ENCODE data around the gene CYP4F11. TPM values are rescaled to one million over a fixed set of nuclear protein-coding genes. Genes with fewer than 3 reads are reported as not detected.
"Not testable (repeated sequence)": the region's sequence is repeated elsewhere in the genome, so short reads cannot be mapped to it uniquely, and the experiment has no call there.

The CYP4F11 gene
- total RNA-seq, 1 experiment from 2014 or later, result not detected

GRCh38 chr19:15935167-15935702, 906 bp upstream of the CYP4F11 start:
- Mint-ChIP-seq H3K9me3 (peaks cover 65 to 71% of the 10 kb centered on the region in 2 experiments), H3K4me3 (no peak overlapping the region), H3K4me1 (no peaks in the 10 kb centered on the region), H3K27me3 (ENCODE audit: low read depth) (no peaks in the 10 kb centered on the region), H3K36me3 (ENCODE audit: insufficient read depth in 1 of 3, low read depth in 3 of 3) (peaks cover 5 to 9% (median 7%) of the 10 kb centered on the region in 3 experiments; a peak in 6 of 7 replicates), H3K27ac (no peak overlapping the region)
- no peak for DNase-seq
- Histone ChIP-seq H4K20me1 (ENCODE audit: control insufficient read depth, insufficient read depth, insufficient read length) (no peaks in the 10 kb centered on the region), H3K9me3 (ENCODE audit: control insufficient read depth, low read depth, low read length) (peaks cover 71% of the 10 kb centered on the region), H2BK20ac (ENCODE audit: low read depth, low read length, poor library complexity, severe bottlenecking) (no peak overlapping the region), H4K5ac (ENCODE audit: insufficient read length, low read depth, low read length) (no peak overlapping the region), H3K4me2 (ENCODE audit: insufficient read depth, insufficient read length, low read length) (no peak overlapping the region), H4K91ac (ENCODE audit: insufficient read length, low read depth, low read length) (no peak overlapping the region), H3K23ac (ENCODE audit: insufficient read length, low read depth, low read length) (no peak overlapping the region), H3K79me2 (ENCODE audit: insufficient read depth, low read length) (no peaks in the 10 kb centered on the region), H2AK5ac (ENCODE audit: insufficient read length, low read length) (no peak overlapping the region), H3K27me3 (ENCODE audit: insufficient read depth, low read length) (no peaks in the 10 kb centered on the region; the same call in 1 of the 2 replicates), H2BK120ac (ENCODE audit: low read depth, low read length, poor library complexity, severe bottlenecking) (no peak overlapping the region), H2BK12ac (ENCODE audit: insufficient read length, low read depth, low read length) (no peak overlapping the region), H2AFZ (ENCODE audit: low read length) (no peak overlapping the region), H3K56ac (ENCODE audit: insufficient read length, low read depth, low read length) (no peak overlapping the region), H3K27ac (ENCODE audit: insufficient read length, low read depth, low read length) (no peak overlapping the region), H3K18ac (ENCODE audit: insufficient read length, low read depth, low read length) (no peak overlapping the region), H3T11ph (ENCODE audit: low read length) (no peak overlapping the region), H3K23me2 (ENCODE audit: insufficient read length, low read depth, low read length, poor library complexity, severe bottlenecking) (no peaks in the 10 kb centered on the region), H3K4ac (ENCODE audit: low read depth, low read length) (no peak overlapping the region), H4K8ac (replicated peaks; ENCODE audit: insufficient read length, low read depth, low read length) (no peak overlapping the region), H3K4me1 (ENCODE audit: insufficient read depth, low read length) (no peaks in the 10 kb centered on the region), H3K9ac (ENCODE audit: extremely low read depth, insufficient read length, low read length) (no peak overlapping the region), H3K14ac (ENCODE audit: insufficient read depth, low read length) (no peak overlapping the region), H2BK15ac (ENCODE audit: low read depth, low read length) (no peak overlapping the region), H2BK5ac (ENCODE audit: insufficient read length, low read length) (no peak overlapping the region), H3K79me1 (ENCODE audit: insufficient read depth, low read depth, low read length, poor library complexity, severe bottlenecking) (no peaks in the 10 kb centered on the region)
- TF ChIP-seq, protein P1, sequence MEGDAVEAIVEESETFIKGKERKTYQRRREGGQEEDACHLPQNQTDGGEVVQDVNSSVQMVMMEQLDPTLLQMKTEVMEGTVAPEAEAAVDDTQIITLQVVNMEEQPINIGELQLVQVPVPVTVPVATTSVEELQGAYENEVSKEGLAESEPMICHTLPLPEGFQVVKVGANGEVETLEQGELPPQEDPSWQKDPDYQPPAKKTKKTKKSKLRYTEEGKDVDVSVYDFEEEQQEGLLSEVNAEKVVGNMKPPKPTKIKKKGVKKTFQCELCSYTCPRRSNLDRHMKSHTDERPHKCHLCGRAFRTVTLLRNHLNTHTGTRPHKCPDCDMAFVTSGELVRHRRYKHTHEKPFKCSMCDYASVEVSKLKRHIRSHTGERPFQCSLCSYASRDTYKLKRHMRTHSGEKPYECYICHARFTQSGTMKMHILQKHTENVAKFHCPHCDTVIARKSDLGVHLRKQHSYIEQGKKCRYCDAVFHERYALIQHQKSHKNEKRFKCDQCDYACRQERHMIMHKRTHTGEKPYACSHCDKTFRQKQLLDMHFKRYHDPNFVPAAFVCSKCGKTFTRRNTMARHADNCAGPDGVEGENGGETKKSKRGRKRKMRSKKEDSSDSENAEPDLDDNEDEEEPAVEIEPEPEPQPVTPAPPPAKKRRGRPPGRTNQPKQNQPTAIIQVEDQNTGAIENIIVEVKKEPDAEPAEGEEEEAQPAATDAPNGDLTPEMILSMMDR (conservative IDR thresholded peaks at IDR 0.05), result no peak
- WGBS (ENCODE audit: extremely low coverage, insufficient read length, low lambda C conversion rate), result no CpG with 5 or more reads among the region's 3 CpGs

GRCh38 chr19:15933761-15934331, 483 bp downstream of the CYP4F11 start:
- not testable (repeated sequence) for H3T11ph ChIP-seq (ENCODE audit: low read length); H2AFZ ChIP-seq (ENCODE audit: low read length); H3K4me1 ChIP-seq (ENCODE audit: insufficient read depth, low read length); H3K27ac Mint-ChIP-seq; H2BK12ac ChIP-seq (ENCODE audit: insufficient read length, low read depth, low read length); H2BK5ac ChIP-seq (ENCODE audit: insufficient read length, low read length); H3K23me2 ChIP-seq (ENCODE audit: insufficient read length, low read depth, low read length, poor library complexity, severe bottlenecking); H3K9ac ChIP-seq (ENCODE audit: extremely low read depth, insufficient read length, low read length); H3K4me3 Mint-ChIP-seq; H3K27me3 ChIP-seq (ENCODE audit: insufficient read depth, low read length); H3K56ac ChIP-seq (ENCODE audit: insufficient read length, low read depth, low read length); H4K5ac ChIP-seq (ENCODE audit: insufficient read length, low read depth, low read length); H4K8ac ChIP-seq (replicated peaks; ENCODE audit: insufficient read length, low read depth, low read length); H3K79me1 ChIP-seq (ENCODE audit: insufficient read depth, low read depth, low read length, poor library complexity, severe bottlenecking); H4K91ac ChIP-seq (ENCODE audit: insufficient read length, low read depth, low read length); H2BK15ac ChIP-seq (ENCODE audit: low read depth, low read length); H3K27ac ChIP-seq (ENCODE audit: insufficient read length, low read depth, low read length); H3K4me1 Mint-ChIP-seq; H2BK20ac ChIP-seq (ENCODE audit: low read depth, low read length, poor library complexity, severe bottlenecking); H3K27me3 Mint-ChIP-seq (ENCODE audit: low read depth); H3K79me2 ChIP-seq (ENCODE audit: insufficient read depth, low read length); H3K4me2 ChIP-seq (ENCODE audit: insufficient read depth, insufficient read length, low read length); H3K18ac ChIP-seq (ENCODE audit: insufficient read length, low read depth, low read length); H2AK5ac ChIP-seq (ENCODE audit: insufficient read length, low read length); H3K14ac ChIP-seq (ENCODE audit: insufficient read depth, low read length); H4K20me1 ChIP-seq (ENCODE audit: control insufficient read depth, insufficient read depth, insufficient read length); H2BK120ac ChIP-seq (ENCODE audit: low read depth, low read length, poor library complexity, severe bottlenecking); H3K4ac ChIP-seq (ENCODE audit: low read depth, low read length); H3K23ac ChIP-seq (ENCODE audit: insufficient read length, low read depth, low read length); DNase-seq
- WGBS (ENCODE audit: extremely low coverage, insufficient read length, low lambda C conversion rate), result no CpG with 5 or more reads among the region's 12 CpGs
- peaks cover 72% of the 10 kb centered on the region for H3K9me3 ChIP-seq (ENCODE audit: control insufficient read depth, low read depth, low read length)
- peaks cover 9 to 12% (median 11%) of the 10 kb centered on the region in 3 experiments for H3K36me3 Mint-ChIP-seq (ENCODE audit: insufficient read depth in 1 of 3, low read depth in 3 of 3)
- H3K9me3 Mint-ChIP-seq, result peaks cover 67 to 76% of the 10 kb centered on the region in 2 experiments
